K562 (cell line): ENCODE measurements around the gene FAM174C. TPM values are rescaled to one million over a fixed set of nuclear protein-coding genes. Genes with fewer than 3 reads are reported as not detected.

Experiments used
- ATF1 ChIP-seq, 2 experiments: fragments of 450-650 bp in 1 of 2; IDR thresholded peaks; 2 replicates each; pipeline ENCODE4 v1.6.1; 2016; ENCODE audit warnings: missing compliant biosample characterization in 1 of 2, missing genetic modification characterization in 1 of 2
- HDAC8 ChIP-seq: fragments of 450-650 bp; IDR thresholded peaks from 2 replicates; pipeline ENCODE4 v1.6.1; 2016; ENCODE audit warnings: mild to moderate bottlenecking, missing genetic modification characterization, moderate library complexity, missing compliant biosample characterization
- JUND ChIP-seq, 2 experiments: IDR thresholded peaks; 2 replicates in 1 of 2; 3 replicates in 1 of 2; pipeline ENCODE4 v1.6.1; 2011; ENCODE audit warnings: borderline replicate concordance in 2 of 2, low read depth in 2 of 2, low read length in 2 of 2, improper control_type of control experiment in 1 of 2, missing biosample characterization in 1 of 2, missing genetic modification characterization in 1 of 2, missing genetic modification reagents in 1 of 2
- PBX2 ChIP-seq, 2 experiments: IDR thresholded peaks in 1 of 2; conservative IDR thresholded peaks in 1 of 2; 2 replicates each; pipeline ENCODE4 v1.6.1; 2016; ENCODE audit warnings: low read depth in 2 of 2, mild to moderate bottlenecking in 1 of 2, missing compliant biosample characterization in 1 of 2, missing genetic modification characterization in 1 of 2, moderate library complexity in 1 of 2
- PHF21A ChIP-seq: fragments of 450-650 bp; IDR thresholded peaks from 2 replicates; pipeline ENCODE4 v1.6.1; 2017; ENCODE audit warnings: low read depth, borderline replicate concordance
- POLR2G ChIP-seq: fragments of 200-400 bp; formaldehyde crosslinking; IDR thresholded peaks from 2 replicates; pipeline ENCODE4 v1.6.1; 2017; ENCODE audit warnings: low read depth, mild to moderate bottlenecking, antibody characterized with exemption, low read length, moderate library complexity
- RBM34 ChIP-seq: fragments of 200-400 bp; formaldehyde crosslinking; IDR thresholded peaks from 2 replicates; pipeline ENCODE4 v1.6.1; 2018; ENCODE audit warnings: low read length, borderline replicate concordance; ENCODE audit not compliant: insufficient read depth
- SAFB2 ChIP-seq: fragments of 200-400 bp; formaldehyde crosslinking; IDR thresholded peaks from 2 replicates; pipeline ENCODE4 v1.6.1; 2018; ENCODE audit warnings: borderline replicate concordance, low read length, low read depth, moderate library complexity; ENCODE audit not compliant: severe bottlenecking
- SUPT5H ChIP-seq: fragments of 450-650 bp; IDR thresholded peaks from 2 replicates; pipeline ENCODE4 v1.6.1; 2016
- TAF15 ChIP-seq: fragments of 200-400 bp; formaldehyde crosslinking; IDR thresholded peaks from 2 replicates; pipeline ENCODE4 v1.6.1; 2017; ENCODE audit warnings: mild to moderate bottlenecking, low read depth, low read length, moderate library complexity
- USF1 ChIP-seq: sonication (generic); formaldehyde crosslinking; IDR thresholded peaks from 2 replicates; pipeline ENCODE4 v1.9.0; 2022; ENCODE audit warnings: mild to moderate bottlenecking, missing genetic modification reagents
- ZKSCAN1 ChIP-seq: fragments of 150-350 bp; IDR thresholded peaks from 2 replicates; pipeline ENCODE4 v1.6.1; 2016; ENCODE audit warnings: low read depth, low read length
- ZNF318 ChIP-seq, 2 experiments: fragments of 450-650 bp; IDR thresholded peaks; 2 replicates each; pipeline ENCODE4 v1.6.1; 2016; ENCODE audit warnings: mild to moderate bottlenecking in 2 of 2, borderline replicate concordance in 1 of 2, low read depth in 1 of 2, moderate library complexity in 1 of 2
- polyA plus RNA-seq, 8 experiments: library from polyadenylated mRNA; depleted of rRNA in 4 of 8; stranded (reverse) in 5 of 8; unstranded in 3 of 8; fragments of >200 nt; fragmentation: Nextera tagmentation in 2 of 8; fragmentation: Illumina TruSeq in 1 of 8; extraction: Ambion mirVana in 2 of 8; extraction: Trizol in 1 of 8; gene quantifications; 2 replicates each; pipeline versions ENCODE4 v1.2.1 to v1.2.3, GENCODE V29; 2011 to 2014; ENCODE audit warnings: inconsistent platforms in 1 of 8, missing spikeins in 1 of 8
- total RNA-seq, 7 experiments: library from RNA; depleted of rRNA in 6 of 7; stranded (reverse); fragments of >200 nt in 6 of 7; fragmentation: Illumina TruSeq in 2 of 7; extraction: Trizol in 2 of 7; gene quantifications; 2 replicates each; pipeline versions ENCODE4 v1.2.1 to v1.2.3, GENCODE V29; 2011 to 2021; ENCODE audit warnings: low replicate concordance in 1 of 7

The FAM174C gene
- total and polyA plus RNA-seq, 9 of the 15 experiments (the other 6 are each of a cell fraction or from before 2014, with no cell fraction given) = 0.66 to 89.6 (median 20.3) TPM

- no peak for TF ChIP-seq PBX2 (CRISPR knock-in tag; IDR thresholded peaks at IDR 0.05; ENCODE audit: low read depth)
- no peak for TF ChIP-seq PBX2 (tag; conservative IDR thresholded peaks at IDR 0.05; ENCODE audit: low read depth)
- no peak for TF ChIP-seq SAFB2
- TF ChIP-seq ATF1 (CRISPR knock-in tag; IDR thresholded peaks at IDR 0.05) = no peak
- peak; percentile 40; the same call in 1 of the 2 replicates for TF ChIP-seq ATF1 (tag; IDR thresholded peaks at IDR 0.05)
- TF ChIP-seq TAF15 = 0 out of 2 replicates have a peak, but pooled peaks have one; percentile 21
- no peak for TF ChIP-seq RBM34
- peak; percentile 49; the same call in 1 of the 2 replicates for TF ChIP-seq USF1 (CRISPR knock-in tag)
- no peak for TF ChIP-seq HDAC8 (tag)
- no peak for TF ChIP-seq ZNF318 (IDR thresholded peaks at IDR 0.05; ENCODE audit: borderline replicate concordance in 1 of 2, low read depth in 1 of 2)
- no peak for TF ChIP-seq JUND (IDR thresholded peaks at IDR 0.05; ENCODE audit: borderline replicate concordance, low read depth, low read length)
- TF ChIP-seq JUND (tag; IDR thresholded peaks at IDR 0.05; ENCODE audit: borderline replicate concordance, low read depth, low read length) = no peak
- TF ChIP-seq POLR2G = peak; percentile 45
- no peak for TF ChIP-seq PHF21A
- 0 out of 2 replicates have a peak, but pooled peaks have one; percentile 21 for TF ChIP-seq ZKSCAN1
- 0 out of 2 replicates have a peak, but pooled peaks have one; percentile 9 for TF ChIP-seq SUPT5H
Measured at GRCh38 chr19:1274081-1274851, 1.1 kb upstream of the FAM174C start (continued).
